GM10847 (cell line): Measurements from ENCODE around the gene CENPP.

Experiments
- POLR2A ChIP-seq: IDR thresholded peaks from 2 replicates; pipeline ENCODE4 v1.6.1; 2011; ENCODE audit not compliant: insufficient read length; ENCODE audit errors: extremely low read depth

CENPP gene

GRCh38 chr9:92669527-92669889 lies 343.8 kb downstream of the CENPP start:
- no peak for TF ChIP-seq POLR2A
